ENCODE results near the gene TMED1. TPM values are rescaled to one million over a fixed set of nuclear protein-coding genes. Genes with fewer than 3 reads are reported as not detected.

TMED1 gene
- total and polyA plus RNA-seq, 2 of the 4 experiments (the other 2 are of a cell fraction) = 37.6 to 41.4 TPM

DNA sequence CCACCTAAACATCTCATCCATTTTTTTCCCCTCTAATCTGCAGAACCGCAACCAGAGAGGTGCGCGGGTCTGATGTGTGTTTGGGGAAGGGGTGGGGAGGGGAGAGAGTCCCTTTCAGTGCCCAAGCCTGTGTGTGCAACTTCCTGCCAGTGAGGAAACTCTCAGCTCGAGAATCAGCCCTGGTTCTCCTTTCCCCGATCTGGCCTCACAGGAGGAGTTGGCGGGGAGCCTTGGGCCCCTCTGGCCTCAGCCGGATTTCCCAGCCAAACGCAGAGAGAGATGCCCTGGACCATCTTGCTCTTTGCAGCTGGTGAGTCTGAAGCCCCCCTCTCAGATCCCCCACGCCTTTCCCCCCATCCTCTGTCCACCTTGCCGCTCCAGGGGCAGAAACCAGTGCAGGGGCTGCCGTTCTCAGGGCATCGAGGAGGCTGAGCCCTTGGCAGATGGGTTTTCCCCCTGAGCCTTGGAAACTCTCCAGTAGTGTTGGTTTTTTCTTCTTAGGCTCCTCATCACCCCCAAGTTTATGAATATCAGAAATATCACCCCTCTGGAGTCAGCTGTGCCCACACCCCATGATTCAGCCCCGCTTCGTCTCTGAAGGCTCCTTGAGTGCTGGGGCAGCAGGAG lies 12.3 kb upstream of the TMED1 start, which contains the start of gene C19orf38:
Gene C19orf38, plus strand, starts transcription at position 186 of the 627 bp plus-strand sequence. Its CDS starts 94 bp downstream, at position 280.
- no peak within 1 kb of the TSS for H4K91ac ChIP-seq (ENCODE audit: insufficient read depth, low read depth, low read length)
- in situ Hi-C loops (cut with MboI; ENCODE audit: low sequenced_read_pairs) = no loop called here
- peaks cover 5% of the 10 kb centered on the region; the same call in 1 of the 2 replicates for H3K27me3 ChIP-seq (ENCODE audit: control insufficient read depth, insufficient read depth, low read length)
- DNase-seq = no peak
- no peaks in the 10 kb centered on the region for H3K9me1 ChIP-seq (ENCODE audit: insufficient read depth, low read length)
- H2BK5ac ChIP-seq (ENCODE audit: low read depth, low read length, poor library complexity, severe bottlenecking) = no peak within 1 kb of the TSS
- BruUV-seq (replicated peaks) = no TSS peak
- no peaks in the 10 kb centered on the region for H3K79me1 ChIP-seq (ENCODE audit: low read depth in 1 of 2, low read length in 2 of 2)
- no peak within 1 kb of the TSS for H3K23ac ChIP-seq (ENCODE audit: low read depth, low read length)
- H2BK15ac ChIP-seq (ENCODE audit: low read depth, low read length) = no peak within 1 kb of the TSS
- no peak within 1 kb of the TSS for H2BK20ac ChIP-seq (ENCODE audit: low read depth, low read length)
- no peak within 1 kb of the TSS for H3K14ac ChIP-seq (replicated peaks; ENCODE audit: low read depth, low read length)
- 5% methylated on average over 5 of the region's 14 CpGs; no CpG with 5 or more reads in 1 of the 2 experiments for WGBS, 2 experiments (ENCODE audit: extremely low coverage in 2 of 2, insufficient read length in 1 of 2)
- H2AK5ac ChIP-seq (ENCODE audit: low read depth, low read length) = peak within 1 kb of the TSS; percentile 39; the same call in 1 of the 2 replicates
- no peaks in the 10 kb centered on the region for H3K36me3 ChIP-seq (ENCODE audit: control insufficient read depth, insufficient read depth, low read length)
- peaks cover 3% of the 10 kb centered on the region; the same call in 1 of the 2 replicates for H3K4me1 ChIP-seq (ENCODE audit: control insufficient read depth, insufficient read depth, low read length)
- dilution Hi-C loops (cut with HindIII; ENCODE audit: low sequenced_read_pairs, unreplicated experiment) = no loop called here
- ChIA-PET CTCF (no interaction called here), POLR2A (ENCODE audit: unreplicated experiment) (no interaction called here)
- H2AFZ ChIP-seq (replicated peaks; ENCODE audit: low read length, poor library complexity) = peak within 1 kb of the TSS; percentile 40
- no peak within 1 kb of the TSS for H3K56ac ChIP-seq (ENCODE audit: extremely low read depth, insufficient read depth, low read length)
- TF ChIP-seq BHLHE40 (IDR thresholded peaks at IDR 0.05; ENCODE audit: low read depth, low read length) (no peak), RCOR1 (IDR thresholded peaks at IDR 0.05; ENCODE audit: insufficient replicate concordance, low read length) (no peak), FOS (IDR thresholded peaks at IDR 0.05; ENCODE audit: low read depth, low read length) (no peak), RAD21 (IDR thresholded peaks at IDR 0.05; ENCODE audit: low read length) (no peak), USF2 (IDR thresholded peaks at IDR 0.05; ENCODE audit: low read depth, low read length) (no peak), POLR2A (IDR thresholded peaks at IDR 0.05; ENCODE audit: low read depth, low read length) (no peak), CEBPB (IDR thresholded peaks at IDR 0.05; ENCODE audit: low read depth, low read length) (no peak), MXI1 (IDR thresholded peaks at IDR 0.05; ENCODE audit: borderline replicate concordance, low read depth, low read length) (no peak), MAFK (IDR thresholded peaks at IDR 0.05; ENCODE audit: low read depth, low read length) (no peak), SMC3 (IDR thresholded peaks at IDR 0.05; ENCODE audit: low read depth, low read length) (no peak), RFX5 (IDR thresholded peaks at IDR 0.05; ENCODE audit: low read depth, low read length) (no peak), NFE2L2 (IDR thresholded peaks at IDR 0.05; ENCODE audit: low read depth, low read length) (no peak), CHD1 (IDR thresholded peaks at IDR 0.05; ENCODE audit: low read depth, low read length) (no peak), ELK1 (IDR thresholded peaks at IDR 0.05; ENCODE audit: borderline replicate concordance, low read depth, low read length) (no peak), CTCF (conservative IDR thresholded peaks at IDR 0.05; ENCODE audit: low read depth, low read length) (no peak), MAZ (IDR thresholded peaks at IDR 0.05; ENCODE audit: borderline replicate concordance, low read depth, low read length) (no peak)
- H3K4me3 ChIP-seq (ENCODE audit: insufficient read depth, low read depth, low read length) = no peak within 1 kb of the TSS
- no peak within 1 kb of the TSS for H2BK120ac ChIP-seq (ENCODE audit: low read depth, low read length)
- H3K4me2 ChIP-seq (ENCODE audit: low read depth, low read length) = peak within 1 kb of the TSS; percentile 18; the same call in 1 of the 2 replicates
- H3K18ac ChIP-seq (ENCODE audit: low read depth, low read length) = no peak within 1 kb of the TSS; the same call in 1 of the 2 replicates
- H4K8ac ChIP-seq (ENCODE audit: low read depth in 2 of 2, low read length in 2 of 2) = no peak within 1 kb of the TSS
- no peak within 1 kb of the TSS; the same call in 1 of the 2 replicates for H3K9ac ChIP-seq (ENCODE audit: low read depth, low read length)
- intact Hi-C loops (cut with micrococcal nuclease) = no loop called here
- ATAC-seq (ENCODE audit: low read depth) = no peak
- H3K4ac ChIP-seq (ENCODE audit: low read depth, low read length) = no peak within 1 kb of the TSS
- H4K5ac ChIP-seq (ENCODE audit: low read depth, low read length) = no peak within 1 kb of the TSS; the same call in 1 of the 2 replicates
- no peak within 1 kb of the TSS for H2AK9ac ChIP-seq (replicated peaks; ENCODE audit: low read depth, low read length, poor library complexity)
- no peak within 1 kb of the TSS for H3K27ac ChIP-seq (ENCODE audit: insufficient read depth, low read length)
- H4K20me1 ChIP-seq (ENCODE audit: insufficient read depth, low read length) = no peaks in the 10 kb centered on the region
- peaks cover 3% of the 10 kb centered on the region for H3K9me3 ChIP-seq (ENCODE audit: control insufficient read depth, insufficient read depth, low read length)
